GM18858 (cell line): ENCODE measurements around the gene KRTAP5-10.
"Not testable (repeated sequence)": the region's sequence is repeated elsewhere in the genome, so short reads cannot be mapped to it uniquely, and the experiment has no call there.

Experiments
- ATAC-seq: cut with Tn5 transposase; IDR thresholded peaks from one replicate; pipeline ENCODE4 v1.9.1; 2021; ENCODE audit not compliant: unreplicated experiment

The KRTAP5-10 gene

GRCh38 chr11:71571101-71571850 lies 5.9 kb downstream of the KRTAP5-10 start:
- not testable (repeated sequence) for ATAC-seq

GRCh38 chr11:71572811-71573210 lies 7.4 kb downstream of the KRTAP5-10 start:
- no peak for ATAC-seq

- no peak for ATAC-seq
Observed at GRCh38 chr11:71574418-71574817, 9.1 kb downstream of the KRTAP5-10 start.

GRCh38 chr11:71575723-71576424 lies 10.5 kb downstream of the KRTAP5-10 start:
- no peak for ATAC-seq

GRCh38 chr11:71576688-71577465 lies 11.5 kb downstream of the KRTAP5-10 start:
- ATAC-seq: not testable (repeated sequence)

- ATAC-seq: no peak
Observed at GRCh38 chr11:71577469-71578004, 12.2 kb downstream of the KRTAP5-10 start.

- ATAC-seq: not testable (repeated sequence)
Observed at GRCh38 chr11:71579513-71579912, 14.2 kb downstream of the KRTAP5-10 start.

- no peak for ATAC-seq
Observed at GRCh38 chr11:71580057-71581003, 15.0 kb downstream of the KRTAP5-10 start.

- ATAC-seq: no peak
Observed at GRCh38 chr11:71581826-71582225, 16.5 kb downstream of the KRTAP5-10 start.

GRCh38 chr11:71582309-71582895 lies 17.0 kb downstream of the KRTAP5-10 start, which contains the start of gene KRTAP5-11:
KRTAP5-11 (minus strand) TSS chr11:71582875; CDS start chr11:71582837, 38 bp downstream.
- ATAC-seq: no peak

- ATAC-seq: not testable (repeated sequence)
Observed at GRCh38 chr11:71582969-71583368, 17.6 kb downstream of the KRTAP5-10 start.

GRCh38 chr11:71585673-71586072 lies 20.3 kb downstream of the KRTAP5-10 start:
- not testable (repeated sequence) for ATAC-seq

GRCh38 chr11:71588314-71588713 lies 23.0 kb downstream of the KRTAP5-10 start:
- not testable (repeated sequence) for ATAC-seq

- ATAC-seq: not testable (repeated sequence)
Observed at GRCh38 chr11:71588822-71589545, 23.6 kb downstream of the KRTAP5-10 start.

- not testable (repeated sequence) for ATAC-seq
Observed at GRCh38 chr11:71589546-71589920, 24.2 kb downstream of the KRTAP5-10 start.

- ATAC-seq: not testable (repeated sequence)
Observed at GRCh38 chr11:71603221-71603620, 37.9 kb downstream of the KRTAP5-10 start.

GRCh38 chr11:71604798-71605488 lies 39.6 kb downstream of the KRTAP5-10 start:
- not testable (repeated sequence) for ATAC-seq

GRCh38 chr11:71606853-71607519 lies 41.6 kb downstream of the KRTAP5-10 start:
- ATAC-seq: not testable (repeated sequence)
